HG02938 (cell line): ENCODE measurements around the gene TBPL2.
"Not testable (repeated sequence)": the region's sequence is repeated elsewhere in the genome, so short reads cannot be mapped to it uniquely, and the experiment has no call there.

Experiments used
- ATAC-seq: cut with Tn5 transposase; IDR thresholded peaks from one replicate; pipeline ENCODE4 v1.9.1; 2021; ENCODE audit warnings: mild to moderate bottlenecking, moderate library complexity; ENCODE audit not compliant: unreplicated experiment

TBPL2 gene

GRCh38 chr14:55440385-55440784 is at the start of gene TBPL2:
TSS of gene TBPL2 (minus strand) at chr14:55440616. CDS start at chr14:55440449, 167 bp downstream.
- no peak for ATAC-seq

- ATAC-seq, result no peak
These were observed 47.8 kb upstream of the TBPL2 start for GRCh38 chr14:55488204-55488603.

GRCh38 chr14:55482936-55483605 is 42.7 kb upstream of the TBPL2 start:
- no peak for ATAC-seq

GRCh38 chr14:55481769-55482168 is 41.4 kb upstream of the TBPL2 start:
- no peak for ATAC-seq

- ATAC-seq, result no peak
These were observed 37.3 kb upstream of the TBPL2 start for GRCh38 chr14:55477680-55478079.

- not testable (repeated sequence) for ATAC-seq
These were observed 36.0 kb upstream of the TBPL2 start for GRCh38 chr14:55476448-55476847.

- ATAC-seq, result no peak
These were observed 33.4 kb upstream of the TBPL2 start for GRCh38 chr14:55473786-55474185.

GRCh38 chr14:55470025-55470424 is 29.6 kb upstream of the TBPL2 start:
- no peak for ATAC-seq

- no peak for ATAC-seq
These were observed 26.9 kb upstream of the TBPL2 start for GRCh38 chr14:55467307-55467706.

- peak; percentile 82 for ATAC-seq
These were observed 18.5 kb upstream of the TBPL2 start for GRCh38 chr14:55458800-55459515.

GRCh38 chr14:55457496-55457895 is 17.1 kb upstream of the TBPL2 start:
- ATAC-seq, result no peak

GRCh38 chr14:55456411-55456810 is 16.0 kb upstream of the TBPL2 start:
- ATAC-seq, result not testable (repeated sequence)

GRCh38 chr14:55454264-55455002 is 14.0 kb upstream of the TBPL2 start:
- no peak for ATAC-seq

- no peak for ATAC-seq
These were observed 11.5 kb upstream of the TBPL2 start for GRCh38 chr14:55451950-55452349.

GRCh38 chr14:55451398-55451797 is 11.0 kb upstream of the TBPL2 start:
- ATAC-seq, result no peak

GRCh38 chr14:55450987-55451386 is 10.6 kb upstream of the TBPL2 start:
- ATAC-seq, result no peak

- no peak for ATAC-seq
These were observed 10.1 kb upstream of the TBPL2 start for GRCh38 chr14:55450539-55450938.

GRCh38 chr14:55450124-55450523 is 9.7 kb upstream of the TBPL2 start:
- ATAC-seq, result no peak

GRCh38 chr14:55449116-55449515 is 8.7 kb upstream of the TBPL2 start:
- no peak for ATAC-seq

- ATAC-seq, result no peak
These were observed 7.8 kb upstream of the TBPL2 start for GRCh38 chr14:55448141-55448614.

- ATAC-seq, result no peak
These were observed 6.4 kb upstream of the TBPL2 start for GRCh38 chr14:55446833-55447232.
